Measurements from ENCODE around the gene ANO9.

Gene ANO9

GRCh38 chr11:416757-417621, 24.8 kb downstream of the ANO9 start:
- Histone ChIP-seq H3K9ac (ENCODE audit: low read length) (no peak overlapping the region), H2AFZ (ENCODE audit: low read depth, low read length) (no peak overlapping the region), H3K4me3 (ENCODE audit: low read length) (no peak overlapping the region), H3K9me3 (ENCODE audit: insufficient read depth, low read length) (no peaks in the 10 kb centered on the region), H3K27ac (ENCODE audit: low read length) (no peak overlapping the region), H3K4me1 (ENCODE audit: low read length) (no peaks in the 10 kb centered on the region), H3K79me2 (ENCODE audit: low read length) (no peaks in the 10 kb centered on the region), H3K4me2 (ENCODE audit: low read length) (no peak overlapping the region), H3K36me3 (replicated peaks; ENCODE audit: low read depth, low read length) (no peaks in the 10 kb centered on the region), H4K20me1 (ENCODE audit: insufficient read depth, low read length) (no peaks in the 10 kb centered on the region), H3K27me3 (ENCODE audit: low read depth, low read length) (peaks cover 5% of the 10 kb centered on the region; the same call in 1 of the 2 replicates)
- TF ChIP-seq, protein P1, sequence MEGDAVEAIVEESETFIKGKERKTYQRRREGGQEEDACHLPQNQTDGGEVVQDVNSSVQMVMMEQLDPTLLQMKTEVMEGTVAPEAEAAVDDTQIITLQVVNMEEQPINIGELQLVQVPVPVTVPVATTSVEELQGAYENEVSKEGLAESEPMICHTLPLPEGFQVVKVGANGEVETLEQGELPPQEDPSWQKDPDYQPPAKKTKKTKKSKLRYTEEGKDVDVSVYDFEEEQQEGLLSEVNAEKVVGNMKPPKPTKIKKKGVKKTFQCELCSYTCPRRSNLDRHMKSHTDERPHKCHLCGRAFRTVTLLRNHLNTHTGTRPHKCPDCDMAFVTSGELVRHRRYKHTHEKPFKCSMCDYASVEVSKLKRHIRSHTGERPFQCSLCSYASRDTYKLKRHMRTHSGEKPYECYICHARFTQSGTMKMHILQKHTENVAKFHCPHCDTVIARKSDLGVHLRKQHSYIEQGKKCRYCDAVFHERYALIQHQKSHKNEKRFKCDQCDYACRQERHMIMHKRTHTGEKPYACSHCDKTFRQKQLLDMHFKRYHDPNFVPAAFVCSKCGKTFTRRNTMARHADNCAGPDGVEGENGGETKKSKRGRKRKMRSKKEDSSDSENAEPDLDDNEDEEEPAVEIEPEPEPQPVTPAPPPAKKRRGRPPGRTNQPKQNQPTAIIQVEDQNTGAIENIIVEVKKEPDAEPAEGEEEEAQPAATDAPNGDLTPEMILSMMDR (IDR thresholded peaks at IDR 0.05; ENCODE audit: low read depth, low read length), result no peak

- Histone ChIP-seq H3K9ac (ENCODE audit: low read length) (no peak overlapping the region), H3K4me2 (ENCODE audit: low read length) (no peak overlapping the region), H2AFZ (ENCODE audit: low read depth, low read length) (no peak overlapping the region), H3K36me3 (replicated peaks; ENCODE audit: low read depth, low read length) (no peaks in the 10 kb centered on the region), H3K27ac (ENCODE audit: low read length) (no peak overlapping the region), H3K79me2 (ENCODE audit: low read length) (no peaks in the 10 kb centered on the region), H4K20me1 (ENCODE audit: insufficient read depth, low read length) (no peaks in the 10 kb centered on the region), H3K27me3 (ENCODE audit: low read depth, low read length) (peaks cover 5% of the 10 kb centered on the region; the same call in 1 of the 2 replicates), H3K4me3 (ENCODE audit: low read length) (no peak overlapping the region), H3K4me1 (ENCODE audit: low read length) (no peaks in the 10 kb centered on the region), H3K9me3 (ENCODE audit: insufficient read depth, low read length) (no peaks in the 10 kb centered on the region)
- TF ChIP-seq, protein P1 (IDR thresholded peaks at IDR 0.05; ENCODE audit: low read depth, low read length), result no peak
- TF ChIP-seq EZH2phosphoT487 (IDR thresholded peaks at IDR 0.05; ENCODE audit: low read depth), result no peak
Measured at GRCh38 chr11:416051-416756, 25.6 kb downstream of the ANO9 start.

GRCh38 chr11:415640-416041, 26.2 kb downstream of the ANO9 start:
- Histone ChIP-seq H3K79me2 (ENCODE audit: low read length) (no peaks in the 10 kb centered on the region), H3K4me3 (ENCODE audit: low read length) (no peak overlapping the region), H3K27ac (ENCODE audit: low read length) (no peak overlapping the region), H3K4me1 (ENCODE audit: low read length) (no peaks in the 10 kb centered on the region), H4K20me1 (ENCODE audit: insufficient read depth, low read length) (no peaks in the 10 kb centered on the region), H3K36me3 (replicated peaks; ENCODE audit: low read depth, low read length) (no peaks in the 10 kb centered on the region), H3K4me2 (ENCODE audit: low read length) (no peak overlapping the region), H2AFZ (ENCODE audit: low read depth, low read length) (no peak overlapping the region), H3K27me3 (ENCODE audit: low read depth, low read length) (peaks cover 5% of the 10 kb centered on the region; the same call in 1 of the 2 replicates), H3K9me3 (ENCODE audit: insufficient read depth, low read length) (no peaks in the 10 kb centered on the region), H3K9ac (ENCODE audit: low read length) (no peak overlapping the region)
- no peak for TF ChIP-seq EZH2phosphoT487 (IDR thresholded peaks at IDR 0.05; ENCODE audit: low read depth)
- TF ChIP-seq, protein P1 (IDR thresholded peaks at IDR 0.05; ENCODE audit: low read depth, low read length), result no peak

- Histone ChIP-seq H3K4me1 (ENCODE audit: low read length) (no peaks in the 10 kb centered on the region), H3K36me3 (replicated peaks; ENCODE audit: low read depth, low read length) (no peaks in the 10 kb centered on the region), H3K9me3 (ENCODE audit: insufficient read depth, low read length) (no peaks in the 10 kb centered on the region), H3K4me2 (ENCODE audit: low read length) (no peak overlapping the region), H3K79me2 (ENCODE audit: low read length) (no peaks in the 10 kb centered on the region), H4K20me1 (ENCODE audit: insufficient read depth, low read length) (no peaks in the 10 kb centered on the region), H2AFZ (ENCODE audit: low read depth, low read length) (no peak overlapping the region), H3K9ac (ENCODE audit: low read length) (no peak overlapping the region), H3K27ac (ENCODE audit: low read length) (no peak overlapping the region), H3K27me3 (ENCODE audit: low read depth, low read length) (peaks cover 5% of the 10 kb centered on the region; the same call in 1 of the 2 replicates), H3K4me3 (ENCODE audit: low read length) (no peak overlapping the region)
- TF ChIP-seq EZH2phosphoT487 (IDR thresholded peaks at IDR 0.05; ENCODE audit: low read depth), result no peak
- TF ChIP-seq, protein P1 (IDR thresholded peaks at IDR 0.05; ENCODE audit: low read depth, low read length), result no peak
Measured at GRCh38 chr11:414318-414857, 27.4 kb downstream of the ANO9 start.
